NT2/D1 (cell line): Measurements from ENCODE around the gene IPO8.
"Not testable (repeated sequence)": the region's sequence is repeated elsewhere in the genome, so short reads cannot be mapped to it uniquely, and the experiment has no call there.

Source experiments
- SUZ12 ChIP-seq: IDR thresholded peaks from 2 replicates; pipeline ENCODE4 v1.6.1; 2011; ENCODE audit not compliant: insufficient read length, insufficient read depth; ENCODE audit errors: extremely low read depth
- ZNF274 ChIP-seq: IDR thresholded peaks from 2 replicates; pipeline ENCODE4 v1.6.1; 2011; ENCODE audit warnings: mild to moderate bottlenecking, low read depth, low read length

DNA sequence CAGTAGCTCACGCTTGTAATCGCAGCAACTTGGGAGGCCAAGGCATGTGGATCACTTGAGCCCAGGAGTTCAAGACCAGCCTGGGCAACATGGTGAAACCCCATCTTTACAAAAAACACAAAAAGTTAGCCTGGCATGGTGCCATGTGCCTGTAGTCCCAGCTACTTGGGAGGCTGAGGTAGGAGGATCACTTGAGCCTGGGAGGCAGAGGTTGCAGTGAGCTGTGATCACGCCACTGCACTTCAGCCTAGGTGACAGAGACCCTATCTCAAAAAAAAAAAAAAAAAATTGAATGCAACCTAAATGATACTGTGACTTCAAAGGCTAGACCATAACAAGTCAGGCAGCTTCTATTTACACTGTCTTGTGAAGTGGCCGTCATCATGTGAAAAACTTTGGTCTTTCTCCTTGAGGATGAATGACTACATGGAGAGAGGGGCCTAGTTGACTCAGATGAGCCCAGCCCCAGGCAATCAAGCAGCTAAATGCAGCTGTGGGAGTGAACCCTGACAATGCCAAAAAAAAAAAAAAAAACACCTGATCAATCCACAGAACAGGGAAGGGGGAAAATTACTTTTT lies 73.9 kb downstream of the IPO8 start:
- not testable (repeated sequence) for TF ChIP-seq ZNF274, SUZ12
